ENCODE results near the gene GFER. TPM values are rescaled to one million over a fixed set of nuclear protein-coding genes. Genes with fewer than 3 reads are reported as not detected.

GFER gene
- total and polyA plus RNA-seq, 10 of the 15 experiments (the other 5 are each of a cell fraction or from before 2014, with no cell fraction given) = 2.4 to 57.7 (median 31.3) TPM

DNA sequence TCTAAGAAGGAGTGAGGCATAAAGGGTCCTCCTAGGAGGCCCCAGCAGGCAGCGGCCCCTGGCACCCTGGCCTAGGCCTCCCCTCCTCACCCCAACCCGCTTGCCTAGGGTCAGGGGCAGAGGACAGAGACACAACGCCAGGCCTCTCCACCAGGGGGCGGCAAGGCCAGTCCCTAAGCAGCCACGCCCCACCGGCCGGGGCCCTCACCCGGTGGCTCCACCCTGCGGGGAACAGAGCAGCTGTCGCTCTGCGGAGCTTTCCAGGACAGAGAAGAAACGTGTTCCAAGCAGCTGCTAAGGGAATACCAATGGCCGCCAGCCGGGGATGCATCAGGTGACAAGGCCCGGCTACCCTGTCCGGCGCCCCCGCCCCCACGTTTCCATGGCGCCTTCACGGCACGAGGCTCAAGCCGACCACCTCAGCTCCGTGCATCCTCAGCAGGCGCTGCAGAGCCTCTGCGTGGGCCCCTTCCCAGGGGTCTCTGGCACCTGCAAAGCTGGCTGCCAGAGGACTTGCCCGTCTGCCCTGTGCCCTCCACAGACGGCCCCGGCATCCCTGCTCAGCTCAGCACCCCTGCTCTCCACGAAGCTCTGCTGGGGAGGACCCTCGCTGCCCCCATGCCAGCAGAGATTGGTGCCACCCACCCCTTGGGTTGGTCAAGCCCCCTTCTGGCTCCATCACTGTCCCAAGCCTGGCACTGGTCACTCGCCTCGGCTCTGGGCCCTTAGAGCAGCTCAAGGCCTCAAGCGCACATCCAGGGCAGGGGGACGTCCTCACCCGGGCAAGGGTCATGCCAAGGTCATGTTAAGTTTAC is 20.0 kb downstream of the GFER start (continued):
- TF ChIP-seq NFYA (IDR thresholded peaks at IDR 0.05; ENCODE audit: borderline replicate concordance, low read depth, low read length) (no peak), ESRRA (IDR thresholded peaks at IDR 0.05; ENCODE audit: low read length) (peak; percentile 51; the same call in 1 of the 2 replicates), SMAD5 (IDR thresholded peaks at IDR 0.05; ENCODE audit: low read depth) (no peak), IRF4 (IDR thresholded peaks at IDR 0.05; ENCODE audit: low read depth, low read length) (no peak), ZBTB33 (IDR thresholded peaks at IDR 0.05) (no peak)

DNA sequence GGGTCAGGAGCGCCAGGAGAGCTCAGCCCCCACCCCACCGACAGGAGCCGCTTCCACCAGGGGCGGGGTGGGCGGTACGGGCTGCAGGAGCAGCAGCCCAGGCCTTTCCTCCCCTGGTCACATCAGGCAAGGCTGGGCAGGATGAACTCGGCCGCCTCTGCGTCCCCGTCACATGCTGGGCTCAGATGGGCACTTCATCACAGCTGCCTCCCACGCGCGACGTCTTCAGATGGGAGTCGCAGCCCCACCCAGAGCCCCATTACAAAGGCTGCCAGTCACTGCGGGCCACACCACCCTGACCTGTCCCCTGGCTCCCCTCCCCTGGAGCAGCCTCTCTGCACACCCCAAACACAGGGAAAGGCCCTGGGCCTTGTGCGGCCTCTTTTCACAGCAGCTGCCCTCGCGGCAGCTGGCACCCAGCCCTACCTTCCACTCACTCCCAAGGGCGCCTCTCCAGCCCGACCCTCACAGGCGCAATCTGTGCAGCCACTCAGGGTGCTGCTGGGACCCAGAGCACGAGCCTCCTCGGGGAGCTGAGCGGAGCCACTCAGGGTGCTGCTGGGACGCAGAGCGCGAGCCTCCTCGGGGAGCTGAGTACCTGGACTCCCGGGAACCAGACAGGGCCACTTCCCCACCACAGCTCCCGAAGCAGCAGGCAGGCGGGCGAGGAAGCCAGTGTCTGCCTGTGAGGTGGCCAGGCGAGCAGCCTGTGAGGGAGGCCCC is 21.0 kb downstream of the GFER start:
- Histone ChIP-seq H3K9ac (ENCODE audit: control insufficient read depth, insufficient read depth, low read length) (no peak overlapping the region), H3K4me2 (ENCODE audit: control insufficient read depth, insufficient read depth) (peak overlapping the region; percentile 43; the same call in 1 of the 2 replicates), H2AFZ (ENCODE audit: control insufficient read depth, low read depth, low read length) (no peak overlapping the region), H3K9me3 (replicated peaks; ENCODE audit: control insufficient read depth, insufficient read depth, low read length) (no peaks in the 10 kb centered on the region), H3K4me1 (ENCODE audit: control insufficient read depth, insufficient read depth, low read length) (peaks cover 15% of the 10 kb centered on the region), H3K4me3 (0 out of 2 replicates have a peak overlapping the region, but pooled peaks have one; percentile 1), H3K36me3 (ENCODE audit: control insufficient read depth in 2 of 2, insufficient read depth in 2 of 2, low read length in 1 of 2) (peaks cover 0 to 35% of the 10 kb centered on the region in 2 experiments; a peak in 3 of 4 replicates), H3K27me3 (replicated peaks in 1 of 2; ENCODE audit: control insufficient read depth in 2 of 2, insufficient read depth in 2 of 2, low read length in 1 of 2) (no peaks in the 10 kb centered on the region), H4K20me1 (ENCODE audit: control insufficient read depth, insufficient read depth) (peaks cover 6% of the 10 kb centered on the region), H3K79me2 (ENCODE audit: control insufficient read depth, insufficient read depth, low read length) (peaks cover 59% of the 10 kb centered on the region), H3K27ac (ENCODE audit: control insufficient read depth, insufficient read depth) (no peak overlapping the region)
- RAD21 ChIA-PET (ENCODE audit: unreplicated experiment) = no interaction called here
- in situ Hi-C loops (cut with MboI) (no loop called here), intact Hi-C loops (cut with micrococcal nuclease; ENCODE audit: unreplicated experiment) (loop anchor here (5.0 kb wide), 1 partner anchor 147 kb away; no protein-coding TSS in a partner anchor)
- no TSS peak for BruUV-seq (replicated peaks)
- DNase-seq (ENCODE audit: low read depth, low spot score) = no peak
- FAIRE-seq = no peak
- TF ChIP-seq SMAD1 (IDR thresholded peaks at IDR 0.05; ENCODE audit: low read depth, partially characterized antibody) (no peak), TAF1 (IDR thresholded peaks at IDR 0.05; ENCODE audit: borderline replicate concordance, low read depth, low read length) (no peak), FOS (IDR thresholded peaks at IDR 0.05; ENCODE audit: borderline replicate concordance, extremely low read depth, insufficient read length) (no peak), TCF7 (IDR thresholded peaks at IDR 0.05; ENCODE audit: borderline replicate concordance) (no peak), NBN (IDR thresholded peaks at IDR 0.05) (no peak), HDGF (IDR thresholded peaks at IDR 0.05) (no peak), TCF12 (IDR thresholded peaks at IDR 0.05; ENCODE audit: low read depth, low read length) (no peak), MXI1 (IDR thresholded peaks at IDR 0.05; ENCODE audit: low read depth, low read length) (no peak), CHD4 (IDR thresholded peaks at IDR 0.05) (no peak), EED (IDR thresholded peaks at IDR 0.05; ENCODE audit: low read depth) (no peak)
- TF ChIP-seq, protein P1, sequence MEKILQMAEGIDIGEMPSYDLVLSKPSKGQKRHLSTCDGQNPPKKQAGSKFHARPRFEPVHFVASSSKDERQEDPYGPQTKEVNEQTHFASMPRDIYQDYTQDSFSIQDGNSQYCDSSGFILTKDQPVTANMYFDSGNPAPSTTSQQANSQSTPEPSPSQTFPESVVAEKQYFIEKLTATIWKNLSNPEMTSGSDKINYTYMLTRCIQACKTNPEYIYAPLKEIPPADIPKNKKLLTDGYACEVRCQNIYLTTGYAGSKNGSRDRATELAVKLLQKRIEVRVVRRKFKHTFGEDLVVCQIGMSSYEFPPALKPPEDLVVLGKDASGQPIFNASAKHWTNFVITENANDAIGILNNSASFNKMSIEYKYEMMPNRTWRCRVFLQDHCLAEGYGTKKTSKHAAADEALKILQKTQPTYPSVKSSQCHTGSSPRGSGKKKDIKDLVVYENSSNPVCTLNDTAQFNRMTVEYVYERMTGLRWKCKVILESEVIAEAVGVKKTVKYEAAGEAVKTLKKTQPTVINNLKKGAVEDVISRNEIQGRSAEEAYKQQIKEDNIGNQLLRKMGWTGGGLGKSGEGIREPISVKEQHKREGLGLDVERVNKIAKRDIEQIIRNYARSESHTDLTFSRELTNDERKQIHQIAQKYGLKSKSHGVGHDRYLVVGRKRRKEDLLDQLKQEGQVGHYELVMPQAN (conservative IDR thresholded peaks at IDR 0.05) = no peak
- SMC1A ChIA-PET (ENCODE audit: uncharacterized antibody, unreplicated experiment) = interaction anchor here (0.5 to 2.1 kb wide), 3 partner anchors 115 to 247 kb away, joined by 3 to 14 read pairs (median 3); partner anchors contain the start of gene ECI1
- 85% methylated on average over 23 of the region's 34 CpGs for WGBS (ENCODE audit: insufficient coverage, insufficient replicate concordance, low lambda C conversion rate, missing lambda C conversion rate)
- CTCF ChIA-PET = interaction anchor here (0.8 to 4.3 kb wide), 15 partner anchors 12 to 482 kb away, joined by 3 to 54 read pairs (median 6); partner anchors contain the start of genes MLST8, NOXO1, NTHL1 and RAB26
- ATAC-seq = no peak
- POLR2A ChIA-PET = interaction anchor here (0.9 to 2.2 kb wide), 5 partner anchors 9 to 150 kb away, joined by 3 to 10 read pairs (median 5); partner anchors contain the start of genes NOXO1, RPS2 and TRAF7
